Measurements from ENCODE around the gene TMEM179. TPM values are rescaled to one million over a fixed set of nuclear protein-coding genes. Genes with fewer than 3 reads are reported as not detected.

The TMEM179 gene
- total RNA-seq (2022; extraction: Qiagen RNA extraction; ENCODE audit: low read depth): 0.27 to 0.46 TPM (median 0.30 TPM) in 4 of 5 replicates, not detected in the other

GRCh38 chr14:104604458-104605449 is at the start of gene TMEM179:
Gene TMEM179 (minus strand): TSS chr14:104604772. CDS start chr14:104604741, 31 bp downstream.

GRCh38 chr14:104579507-104579906 is 25.1 kb downstream of the TMEM179 start, which contains the start of gene C14orf180:
Gene C14orf180 (plus strand): TSS chr14:104579764. CDS start chr14:104586431, 6,667 bp downstream.

Other genes with a start within 250 kb of the TMEM179 start
- gene C14orf180, start 25.0 kb downstream of the TMEM179 start, total RNA-seq (2022; extraction: Qiagen RNA extraction; ENCODE audit: low read depth): not detected in 5 replicates
- gene INF2, start 84.8 kb upstream of the TMEM179 start, total RNA-seq (2022; extraction: Qiagen RNA extraction; ENCODE audit: low read depth): 81.9 to 126 TPM (median 122 TPM) in 5 replicates
- 6.4 to 7.9 TPM (median 7.3 TPM) in 5 replicates for gene ADSS1, start 119.5 kb upstream of the TMEM179 start, total RNA-seq (2022; extraction: Qiagen RNA extraction; ENCODE audit: low read depth)
- 161 to 220 TPM (median 195 TPM) in 5 replicates for gene SIVA1, start 148.4 kb upstream of the TMEM179 start, total RNA-seq (2022; extraction: Qiagen RNA extraction; ENCODE audit: low read depth)
- 83.1 to 112 TPM (median 104 TPM) in 5 replicates for gene AKT1, start 191.0 kb upstream of the TMEM179 start, total RNA-seq (2022; extraction: Qiagen RNA extraction; ENCODE audit: low read depth)
- 2.1 to 3.2 TPM (median 3.0 TPM) in 5 replicates for gene ZBTB42, start 196.3 kb upstream of the TMEM179 start, total RNA-seq (2022; extraction: Qiagen RNA extraction; ENCODE audit: low read depth)